Activated CD8-positive, alpha-beta memory T cell treated with anti-CD3 and anti-CD28 coated beads, Interleukin-2, amount 50 U/mL, for 24 hours (primary cell): ENCODE data around the gene S100A16.
A peak's percentile ranks its signal among the peaks of the same experiment; 100 is the strongest.
"Not testable (repeated sequence)": the region's sequence is repeated elsewhere in the genome, so short reads cannot be mapped to it uniquely, and the experiment has no call there.

Experiments
- DNase-seq: peaks from one replicate; pipeline ENCODE4 v3.0.0-alpha.2; 2020; ENCODE audit errors: extremely low read depth

Gene S100A16

DNA sequence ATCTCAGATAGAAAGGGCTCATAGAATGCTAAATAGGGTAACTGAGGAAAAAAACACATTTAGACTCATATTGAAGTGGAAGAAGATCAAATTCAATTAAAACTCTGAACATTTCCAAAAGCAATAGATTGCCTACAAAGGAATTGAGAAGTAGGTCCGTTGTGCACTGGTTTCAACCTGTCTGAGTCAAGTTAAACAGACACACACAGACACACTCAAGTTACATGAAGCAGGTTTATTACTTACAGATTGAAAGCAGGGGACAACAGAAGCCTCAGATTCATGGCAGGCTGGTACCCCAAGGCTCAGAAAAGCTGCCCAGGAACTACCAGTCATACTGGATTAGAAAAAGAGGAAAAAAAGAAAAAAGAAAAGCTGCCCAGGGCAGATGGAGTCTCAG is 26.6 kb downstream of the S100A16 start:
- no peak for DNase-seq

GRCh38 chr1:153585006-153585405 is 27.9 kb downstream of the S100A16 start:
- no peak for DNase-seq

- DNase-seq: no peak
Observed at GRCh38 chr1:153583976-153584375, 29.0 kb downstream of the S100A16 start.

DNA sequence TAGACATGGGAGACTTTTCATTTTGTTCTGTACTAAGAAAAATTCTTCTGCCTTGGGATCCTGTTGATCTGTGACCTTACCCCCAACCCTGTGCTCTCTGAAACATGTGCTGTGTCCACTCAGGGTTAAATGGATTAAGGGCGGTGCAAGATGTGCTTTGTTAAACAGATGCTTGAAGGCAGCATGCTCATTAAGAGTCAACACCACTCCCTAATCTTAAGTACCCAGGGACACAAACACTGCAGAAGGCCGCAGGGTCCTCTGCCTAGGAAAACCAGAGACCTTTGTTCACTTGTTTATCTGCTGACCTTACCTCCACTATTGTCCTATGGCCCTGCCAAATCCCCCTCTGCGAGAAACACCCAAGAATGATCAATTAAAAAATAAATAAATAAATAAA is 29.4 kb downstream of the S100A16 start:
- DNase-seq: not testable (repeated sequence)

- not testable (repeated sequence) for DNase-seq
Observed at GRCh38 chr1:153582836-153583235, 30.1 kb downstream of the S100A16 start.

GRCh38 chr1:153578936-153579335 is 34.0 kb downstream of the S100A16 start:
- no peak for DNase-seq

DNA sequence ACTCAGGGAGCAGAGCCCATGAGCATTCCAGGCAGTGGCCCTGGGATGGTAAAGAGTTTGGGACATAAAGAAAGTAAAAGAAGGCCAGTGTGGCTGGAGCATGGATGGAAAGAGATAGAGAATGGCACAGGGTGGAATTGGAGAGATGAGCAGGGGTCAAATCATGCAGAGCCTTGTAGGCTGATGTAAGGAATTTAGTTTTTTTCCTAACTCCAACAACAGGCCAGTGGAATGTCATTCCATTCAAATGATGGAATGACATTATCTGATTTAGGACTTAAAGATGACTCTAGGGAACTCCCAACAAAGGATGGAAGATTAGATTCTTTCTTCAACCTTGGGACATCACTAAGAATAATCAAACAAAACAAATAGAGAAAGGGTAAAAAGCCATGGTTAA is 34.4 kb downstream of the S100A16 start:
- DNase-seq: no peak

GRCh38 chr1:153577624-153578051 is 35.3 kb downstream of the S100A16 start:
- no peak for DNase-seq

GRCh38 chr1:153577138-153577537 is 35.8 kb downstream of the S100A16 start:
- no peak for DNase-seq

- not testable (repeated sequence) for DNase-seq
Observed at GRCh38 chr1:153575497-153575896, 37.4 kb downstream of the S100A16 start.

DNA sequence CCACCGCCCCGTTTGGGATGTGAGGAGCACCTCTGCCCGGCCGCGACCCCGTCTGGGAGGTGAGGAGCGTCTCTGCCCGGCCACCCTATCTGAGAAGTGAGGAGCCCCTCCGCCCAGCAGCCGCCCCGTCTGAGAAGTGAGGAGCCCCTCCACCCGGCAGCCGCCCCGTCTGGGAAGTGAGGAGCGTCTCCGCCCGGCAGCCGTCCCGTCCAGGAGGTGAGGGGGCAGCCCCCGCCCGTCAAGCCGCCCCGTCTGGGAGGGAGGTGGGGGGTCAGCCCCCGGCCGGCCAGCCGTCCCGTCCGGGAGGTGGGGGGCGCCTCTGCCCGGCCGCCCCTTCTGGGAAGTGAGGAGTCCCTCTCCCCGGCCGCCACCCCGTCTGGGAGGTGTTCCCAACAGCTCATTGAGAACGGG is 37.9 kb downstream of the S100A16 start:
- DNase-seq: not testable (repeated sequence)

GRCh38 chr1:153573351-153573750 is 39.6 kb downstream of the S100A16 start:
- no peak for DNase-seq

DNA sequence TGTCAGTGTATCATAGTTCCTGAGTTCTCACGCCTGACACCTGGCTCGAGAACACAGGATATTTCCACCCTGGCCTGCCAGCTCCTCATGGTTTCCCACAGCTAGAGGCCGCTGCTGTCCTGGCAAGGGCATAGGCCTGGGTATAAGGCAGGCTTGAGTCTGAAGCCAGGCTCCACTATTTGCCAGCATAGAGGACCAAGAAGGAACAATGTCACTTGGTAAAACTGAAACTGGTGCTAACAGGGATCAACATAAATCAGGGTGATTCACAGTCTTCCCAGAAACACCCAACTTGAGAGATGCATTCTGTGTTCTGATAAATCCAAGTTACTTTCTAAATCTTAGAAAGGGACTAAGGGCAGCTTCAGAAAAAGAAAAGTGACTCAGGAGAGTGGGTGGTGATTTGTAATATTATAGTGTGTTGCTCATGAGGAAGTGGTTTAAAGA is 40.3 kb downstream of the S100A16 start:
- peak; percentile 12 for DNase-seq

GRCh38 chr1:153571706-153572105 is 41.2 kb downstream of the S100A16 start:
- no peak for DNase-seq

- no peak for DNase-seq
Observed at GRCh38 chr1:153570874-153571273, 42.1 kb downstream of the S100A16 start.

- DNase-seq: no peak
Observed at GRCh38 chr1:153569465-153569864, 43.5 kb downstream of the S100A16 start.

DNA sequence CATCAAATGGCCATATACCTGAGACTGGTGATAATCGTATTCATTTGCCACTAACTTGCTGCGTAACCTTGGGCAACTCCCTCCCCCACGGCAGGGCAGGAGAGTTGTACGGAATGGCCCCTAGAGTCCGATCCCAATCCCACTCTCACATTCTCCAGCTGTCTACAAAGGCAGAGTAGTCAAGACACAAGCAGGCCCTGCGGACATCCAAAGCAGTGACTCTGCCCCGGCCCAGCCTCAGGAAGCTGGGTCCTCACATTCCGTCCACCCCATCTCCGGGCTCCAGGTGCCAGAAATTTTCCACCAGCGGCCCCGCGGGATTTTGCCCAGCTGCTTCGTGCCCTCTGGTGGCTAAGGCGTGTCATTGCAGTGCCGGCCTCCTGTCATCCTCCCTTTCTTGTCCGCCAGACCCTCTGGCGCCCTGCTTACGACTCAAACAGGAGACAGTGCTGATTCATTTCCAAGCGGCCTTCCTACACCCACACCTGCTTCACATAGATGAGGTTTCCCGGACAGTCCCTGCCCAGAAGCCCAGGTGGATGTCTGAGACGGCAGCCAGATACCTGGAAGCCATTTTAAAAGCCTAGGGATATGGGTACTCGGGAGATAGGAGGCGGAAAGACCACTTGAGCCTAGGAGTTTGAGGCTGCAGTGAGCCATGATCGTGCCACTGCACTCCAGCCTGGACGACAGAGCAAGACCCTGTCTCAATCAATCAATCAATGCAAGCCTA is 44.4 kb downstream of the S100A16 start:
- no peak for DNase-seq

DNA sequence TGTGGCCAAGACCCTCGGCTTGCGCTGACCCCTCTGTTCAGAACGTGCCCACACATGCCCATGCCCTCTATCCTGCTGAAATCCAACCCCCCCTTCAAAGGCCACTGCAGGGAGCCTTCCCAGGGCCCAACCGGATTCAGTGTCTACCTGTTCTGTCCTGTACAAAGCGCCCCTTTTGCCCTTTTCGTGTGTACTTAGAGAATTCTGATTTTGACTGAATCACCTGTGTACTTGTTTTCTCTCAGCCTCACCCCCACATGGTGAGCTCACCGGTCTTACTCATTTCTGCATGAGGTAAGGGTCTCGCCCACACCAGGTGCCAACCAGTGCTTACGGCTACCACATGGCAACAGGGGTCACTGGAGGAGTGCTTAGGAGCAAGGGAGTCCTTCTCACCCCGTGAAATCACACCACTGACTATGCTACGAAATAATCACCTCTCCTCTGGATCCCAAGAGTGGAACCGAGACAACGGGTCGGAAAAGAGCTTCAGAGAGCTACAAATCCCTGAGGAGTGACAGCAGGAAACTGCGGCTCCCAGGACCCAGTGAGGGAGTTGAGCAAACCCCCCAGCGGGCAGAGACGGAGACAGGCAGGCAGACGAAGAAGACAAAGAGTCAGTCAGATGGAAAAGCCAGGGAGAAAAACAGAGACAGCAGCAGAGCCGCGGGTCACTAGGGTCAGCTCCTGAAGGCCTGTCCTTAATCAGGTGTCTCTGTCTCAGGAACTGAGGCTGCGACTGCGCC is 45.1 kb downstream of the S100A16 start:
- no peak for DNase-seq

- DNase-seq: peak; percentile 78
Observed at GRCh38 chr1:153566414-153567371, 46.2 kb downstream of the S100A16 start.

GRCh38 chr1:153565529-153566374 is 47.2 kb downstream of the S100A16 start, which contains the start of gene S100A2:
Gene S100A2, minus strand, starts transcription at chr1:153565844. Its CDS starts 1,967 bp downstream, at chr1:153563877.
- no peak for DNase-seq

GRCh38 chr1:153563991-153564390 is 48.9 kb downstream of the S100A16 start:
- DNase-seq: no peak
